GM12878 (cell line): ENCODE results near the gene RPL22L1. TPM values are rescaled to one million over a fixed set of nuclear protein-coding genes. Genes with fewer than 3 reads are reported as not detected.

Source experiments
- ATAC-seq: fragments of 200-7000 bp; cut with Tn5 transposase; 3 replicates; pipeline ENCODE4 v1.9.1; 2020; ENCODE audit warnings: mild to moderate bottlenecking, moderate library complexity
- BruUV-seq: library from RNA; stranded (reverse); fragments of 400-500 nt; replicated peaks from 2 replicates; lab custom pipeline; 2021; lab: Mats Ljungman, UMichigan
- CTCF ChIA-PET: fragments of 300-600 bp; sonication (Branson Sonifier 250); formaldehyde crosslinking; extraction: SDS; loops from one replicate; lab custom pipeline; 2021; ENCODE audit warnings: inconsistent platforms; lab: Yijun Ruan, JAX
- POLR2A ChIA-PET: fragments of 350-600 bp; formaldehyde crosslinking; extraction: SDS; loops from one replicate; lab custom pipeline; 2021; ENCODE audit warnings: inconsistent platforms; lab: Charles Lee
- RAD21 ChIA-PET: fragments of 300-600 bp; sonication (Branson Sonifier 250); formaldehyde crosslinking; loops from one replicate; lab custom pipeline; 2023; ENCODE audit warnings: antibody characterized with exemption; ENCODE audit not compliant: unreplicated experiment; lab: Charles Lee
- SMC1A ChIA-PET: fragments of 300-600 bp; sonication (Branson Sonifier 250); formaldehyde crosslinking; loops from one replicate; lab custom pipeline; 2023; ENCODE audit not compliant: unreplicated experiment, uncharacterized antibody; lab: Charles Lee
- DNase-seq: peaks from one replicate; pipeline ENCODE4 v3.0.0-alpha.2; 2011; ENCODE audit warnings: low read depth, low spot score
- FAIRE-seq: peaks from 3 replicates; lab custom pipeline; 2011; peaks lifted over from hg19 to GRCh38; lab: Jason Lieb, UNC
- H2AFZ ChIP-seq: 2 replicates; pipeline ENCODE4 v1.6.0; 2011; ENCODE audit warnings: low read depth, low read length, control low read depth; ENCODE audit not compliant: control insufficient read depth
- H3K27ac ChIP-seq: 2 replicates; pipeline ENCODE4 v1.5.1; 2011; ENCODE audit warnings: control low read depth; ENCODE audit not compliant: control insufficient read depth, insufficient read depth
- H3K27me3 ChIP-seq, 2 experiments: replicated peaks in 1 of 2; 2 replicates each; pipeline versions ENCODE4 v1.6.0 to v1.6.1; 2011; ENCODE audit warnings: low read length in 1 of 2; ENCODE audit not compliant: control insufficient read depth in 2 of 2, insufficient read depth in 2 of 2
- H3K36me3 ChIP-seq, 2 experiments: 2 replicates each; pipeline ENCODE4 v1.5.1; 2011; ENCODE audit warnings: low read length in 1 of 2; ENCODE audit not compliant: control insufficient read depth in 2 of 2, insufficient read depth in 2 of 2
- H3K4me1 ChIP-seq: 2 replicates; pipeline ENCODE4 v1.6.1; 2011; ENCODE audit warnings: mild to moderate bottlenecking, low read length, moderate library complexity, mixed read lengths; ENCODE audit not compliant: control insufficient read depth, insufficient read depth
- H3K4me2 ChIP-seq: 2 replicates; pipeline ENCODE4 v1.6.0; 2011; ENCODE audit warnings: control low read depth; ENCODE audit not compliant: control insufficient read depth, insufficient read depth
- H3K4me3 ChIP-seq: fragments of 200-600 bp; sonication (generic); 2 replicates; pipeline ENCODE4 v1.5.1; 2016
- H3K79me2 ChIP-seq: 2 replicates; pipeline ENCODE4 v1.6.0; 2011; ENCODE audit warnings: low read length; ENCODE audit not compliant: control insufficient read depth, insufficient read depth
- H3K9ac ChIP-seq: 2 replicates; pipeline ENCODE4 v1.8.0; 2011; ENCODE audit warnings: low read length, control low read depth, mixed read lengths; ENCODE audit not compliant: control insufficient read depth, insufficient read depth
- H3K9me3 ChIP-seq: replicated peaks from 3 replicates; pipeline ENCODE4 v1.5.1; 2011; ENCODE audit warnings: mild to moderate bottlenecking, low read length; ENCODE audit not compliant: control insufficient read depth, insufficient read depth
- H4K20me1 ChIP-seq: 2 replicates; pipeline ENCODE4 v1.6.0; 2011; ENCODE audit not compliant: control insufficient read depth, insufficient read depth
- GABPA ChIP-seq: IDR thresholded peaks from 2 replicates; pipeline ENCODE4 v1.6.1; 2014; ENCODE audit warnings: antibody characterized with exemption, low read depth, mild to moderate bottlenecking, inconsistent platforms
- IKZF1 ChIP-seq: fragments of 450-650 bp; conservative IDR thresholded peaks from 2 replicates; pipeline ENCODE4 v1.6.1; 2017; ENCODE audit warnings: antibody characterized with exemption, mild to moderate bottlenecking
- NFYB ChIP-seq: IDR thresholded peaks from 2 replicates; pipeline ENCODE4 v1.6.1; 2011; ENCODE audit warnings: low read depth, mild to moderate bottlenecking, low read length, improper control_type of control experiment, moderate library complexity; ENCODE audit not compliant: insufficient read depth
- POU2F2 ChIP-seq: IDR thresholded peaks from 3 replicates; pipeline ENCODE4 v1.6.1; 2011; ENCODE audit warnings: low read depth, mild to moderate bottlenecking, low read length, borderline replicate concordance
- SMC3 ChIP-seq: IDR thresholded peaks from 2 replicates; pipeline ENCODE4 v1.6.1; 2011; ENCODE audit warnings: low read length, improper control_type of control experiment, borderline replicate concordance
- SUZ12 ChIP-seq: fragments of 200-600 bp; sonication (generic); IDR thresholded peaks from one replicate; pipeline ENCODE4 v1.6.1; 2018; ENCODE audit warnings: antibody characterized with exemption, mild to moderate bottlenecking; ENCODE audit not compliant: unreplicated experiment
- WGBS: methylation state at CpG from one replicate; pipeline ENCODE4 v1.1.6; 2016; ENCODE audit warnings: low lambda C conversion rate; ENCODE audit not compliant: insufficient replicate concordance, insufficient coverage; ENCODE audit errors: missing lambda C conversion rate; 5-methylcytosine and 5-hydroxymethylcytosine counted together
- in situ Hi-C: fragments of 300-500 bp; cut with MboI; formaldehyde crosslinking; loops from 9 replicates; pipeline ENCODE4 v1.14.3; 2018; ENCODE audit warnings: mixed read lengths
- intact Hi-C: fragments of 100-400 bp; cut with micrococcal nuclease; formaldehyde crosslinking; loops from one replicate; pipeline ENCODE4 v1.14.2; 2022; ENCODE audit not compliant: unreplicated experiment
- polyA plus RNA-seq, 11 experiments: library from polyadenylated mRNA; depleted of rRNA in 4 of 11; unstranded in 6 of 11; stranded (reverse) in 5 of 11; fragments of >200 nt; fragmentation: Nextera tagmentation in 4 of 11; fragmentation: Illumina TruSeq in 1 of 11; extraction: Ambion mirVana in 4 of 11; extraction: Trizol in 1 of 11; gene quantifications; 1 replicate in 1 of 11; 2 replicates in 10 of 11; pipeline versions ENCODE4 v1.2.1 to v1.2.3, GENCODE V29; 2011 to 2016; ENCODE audit warnings: inconsistent platforms in 2 of 11, missing spikeins in 2 of 11, low read depth in 1 of 11
- total RNA-seq, 4 experiments: library from RNA; depleted of rRNA in 3 of 4; stranded (reverse); fragments of >200 nt in 3 of 4; fragmentation: Illumina TruSeq in 1 of 4; extraction: Trizol in 1 of 4; gene quantifications; 2 replicates each; pipeline versions ENCODE4 v1.2.1 to v1.2.3, GENCODE V29; 2013 to 2021
- TF ChIP-seq, protein P1 (sequence below): fragments of 450-650 bp; IDR thresholded peaks from 2 replicates; pipeline ENCODE4 v1.6.1; 2017; ENCODE audit warnings: mild to moderate bottlenecking

The RPL22L1 gene
- total and polyA plus RNA-seq, 10 of the 15 experiments (the other 5 are each of a cell fraction or from before 2014, with no cell fraction given): 203 to 803 (median 422) TPM

DNA sequence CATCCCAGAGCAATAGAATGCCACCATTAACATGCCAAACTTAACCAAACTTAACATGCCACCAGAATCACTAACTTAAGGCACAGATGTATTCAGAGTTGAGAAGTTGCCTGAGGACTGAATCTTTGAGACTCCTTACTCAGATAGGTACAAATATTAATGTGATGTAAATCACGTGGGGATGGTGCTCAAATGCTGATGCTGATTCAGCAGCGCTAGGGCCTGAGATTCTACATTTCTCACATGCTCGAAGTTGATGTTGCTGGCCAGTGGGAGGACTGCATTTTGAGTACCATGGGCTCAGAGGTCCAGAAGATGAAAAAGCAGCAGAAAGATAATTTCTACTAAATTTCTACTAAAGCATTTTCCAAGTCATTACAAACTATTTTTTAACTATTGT is 54.1 kb downstream of the RPL22L1 start:
- in situ Hi-C loops: no loop called here
- ChIA-PET POLR2A (no interaction called here), CTCF (interaction anchor here (7.7 kb wide), 1 partner anchor 401 kb away, joined by 264 read pairs; the partner anchor contains the start of gene CLDN11), RAD21 (no interaction called here), SMC1A (interaction anchor here (0.7 to 7.7 kb wide), 2 partner anchors 402 kb away, joined by 5 to 114 read pairs; partner anchors contain the start of gene CLDN11)
- Histone ChIP-seq H4K20me1 (no peaks in the 10 kb centered on the region), H3K79me2 (no peaks in the 10 kb centered on the region), H3K4me2 (no peak overlapping the region), H3K4me3 (no peak overlapping the region), H3K27me3 (no peaks in the 10 kb centered on the region; a peak in 2 of 4 replicates), H3K9me3 (no peaks in the 10 kb centered on the region), H3K9ac (no peak overlapping the region), H3K4me1 (no peaks in the 10 kb centered on the region), H2AFZ (no peak overlapping the region), H3K27ac (no peak overlapping the region), H3K36me3 (no peaks in the 10 kb centered on the region)
- 19% methylated on average over 3 of the region's 3 CpGs for WGBS
- DNase-seq (no peak), ATAC-seq (no peak), FAIRE-seq (no peak)
- intact Hi-C loops: no loop called here
- no TSS peak for BruUV-seq
- TF ChIP-seq IKZF1 (no peak), POU2F2 (no peak), SUZ12 (no peak), GABPA (no peak), NFYB (no peak), SMC3 (no peak)
- TF ChIP-seq, protein P1, sequence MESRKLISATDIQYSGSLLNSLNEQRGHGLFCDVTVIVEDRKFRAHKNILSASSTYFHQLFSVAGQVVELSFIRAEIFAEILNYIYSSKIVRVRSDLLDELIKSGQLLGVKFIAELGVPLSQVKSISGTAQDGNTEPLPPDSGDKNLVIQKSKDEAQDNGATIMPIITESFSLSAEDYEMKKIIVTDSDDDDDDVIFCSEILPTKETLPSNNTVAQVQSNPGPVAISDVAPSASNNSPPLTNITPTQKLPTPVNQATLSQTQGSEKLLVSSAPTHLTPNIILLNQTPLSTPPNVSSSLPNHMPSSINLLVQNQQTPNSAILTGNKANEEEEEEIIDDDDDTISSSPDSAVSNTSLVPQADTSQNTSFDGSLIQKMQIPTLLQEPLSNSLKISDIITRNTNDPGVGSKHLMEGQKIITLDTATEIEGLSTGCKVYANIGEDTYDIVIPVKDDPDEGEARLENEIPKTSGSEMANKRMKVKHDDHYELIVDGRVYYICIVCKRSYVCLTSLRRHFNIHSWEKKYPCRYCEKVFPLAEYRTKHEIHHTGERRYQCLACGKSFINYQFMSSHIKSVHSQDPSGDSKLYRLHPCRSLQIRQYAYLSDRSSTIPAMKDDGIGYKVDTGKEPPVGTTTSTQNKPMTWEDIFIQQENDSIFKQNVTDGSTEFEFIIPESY: no peak
